Stimulated activated CD4-positive, alpha-beta T cell treated with anti-CD3 and anti-CD28 coated beads, Interleukin-1b, Interleukin-23, amount 100 ng/mL, for 4 hours (primary cell): Measurements from ENCODE around the gene CAPN8.

ENCODE experiments used
- DNase-seq, 2 donors: peaks; one replicate each; pipeline ENCODE4 v3.0.0-alpha.2; 2020; ENCODE audit warnings: low read depth in 2 of 2

CAPN8 gene

GRCh38 chr1:223654083-223654482 lies 11.4 kb downstream of the CAPN8 start:
- DNase-seq = no peak

- DNase-seq = no peak
Measured at GRCh38 chr1:223653431-223653830, 12.1 kb downstream of the CAPN8 start.

- DNase-seq = no peak
Measured at GRCh38 chr1:223653015-223653414, 12.5 kb downstream of the CAPN8 start.

- DNase-seq = no peak
Measured at GRCh38 chr1:223652436-223652941, 13.0 kb downstream of the CAPN8 start.

GRCh38 chr1:223651291-223651991 lies 14.1 kb downstream of the CAPN8 start:
- DNase-seq = no peak

GRCh38 chr1:223650465-223650864 lies 15.0 kb downstream of the CAPN8 start:
- no peak for DNase-seq

- no peak for DNase-seq
Measured at GRCh38 chr1:223649222-223649621, 16.3 kb downstream of the CAPN8 start.

- DNase-seq = no peak
Measured at GRCh38 chr1:223647249-223647648, 18.3 kb downstream of the CAPN8 start.

GRCh38 chr1:223645903-223646302 lies 19.6 kb downstream of the CAPN8 start:
- DNase-seq = no peak

- no peak for DNase-seq
Measured at GRCh38 chr1:223642237-223642636, 23.3 kb downstream of the CAPN8 start.

- no peak for DNase-seq
Measured at GRCh38 chr1:223641523-223642039, 23.9 kb downstream of the CAPN8 start.

- no peak for DNase-seq
Measured at GRCh38 chr1:223639331-223639749, 26.2 kb downstream of the CAPN8 start.

- DNase-seq = no peak
Measured at GRCh38 chr1:223635236-223635635, 30.3 kb downstream of the CAPN8 start.

- DNase-seq = no peak
Measured at GRCh38 chr1:223634423-223634822, 31.1 kb downstream of the CAPN8 start.

- DNase-seq = no peak
Measured at GRCh38 chr1:223631956-223632355, 33.5 kb downstream of the CAPN8 start.

- no peak for DNase-seq
Measured at GRCh38 chr1:223631473-223631872, 34.0 kb downstream of the CAPN8 start.

- no peak for DNase-seq
Measured at GRCh38 chr1:223629126-223629457, 36.4 kb downstream of the CAPN8 start.

- peak; percentile 15 to 39 for DNase-seq
Measured at GRCh38 chr1:223628233-223629125, 37.0 kb downstream of the CAPN8 start.

- no peak for DNase-seq
Measured at GRCh38 chr1:223622132-223622842, 43.2 kb downstream of the CAPN8 start.

- DNase-seq = no peak
Measured at GRCh38 chr1:223621312-223621734, 44.2 kb downstream of the CAPN8 start.

- DNase-seq = no peak
Measured at GRCh38 chr1:223620297-223620897, 45.1 kb downstream of the CAPN8 start.

GRCh38 chr1:223618680-223619079 lies 46.8 kb downstream of the CAPN8 start:
- DNase-seq = no peak
